ENCODE measurements around the gene IGLL5.
"Not testable (repeated sequence)": the region's sequence is repeated elsewhere in the genome, so short reads cannot be mapped to it uniquely, and the experiment has no call there.

Gene IGLL5

DNA sequence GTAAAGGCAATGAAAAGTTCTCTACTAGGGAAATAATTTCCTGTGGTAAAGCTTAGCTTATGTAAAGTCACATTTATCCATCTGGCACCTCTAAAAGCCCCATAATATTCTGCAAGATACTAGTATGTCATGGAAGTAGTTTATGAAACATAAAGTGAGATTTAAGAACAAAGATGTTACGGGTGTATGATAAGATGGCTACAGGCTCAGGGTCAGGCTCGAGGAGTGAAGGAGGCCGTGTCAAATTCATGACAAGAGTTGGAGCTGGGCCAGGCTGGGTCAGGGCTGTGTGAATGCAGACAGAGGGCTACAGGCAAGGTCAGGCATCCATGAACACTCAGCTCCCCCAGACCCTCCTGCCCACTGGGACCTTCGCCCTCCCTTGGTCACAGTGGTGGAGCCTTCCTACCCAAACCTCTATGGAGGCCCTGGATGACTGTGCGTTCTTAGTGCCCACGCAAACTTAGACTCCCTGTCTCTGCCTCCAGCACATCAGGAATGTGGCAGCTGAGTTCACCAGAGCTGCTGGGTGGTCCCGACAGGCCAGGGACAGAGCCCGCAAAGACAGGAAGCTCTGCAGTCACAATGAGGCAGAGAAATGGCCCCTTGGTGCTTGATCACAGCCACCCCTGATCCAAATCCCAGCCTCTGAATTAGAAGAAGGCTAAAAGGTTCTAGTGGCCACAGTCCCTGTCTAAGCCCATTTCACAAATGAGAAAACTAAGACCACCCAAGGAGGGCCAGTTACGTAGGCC is 14.8 kb downstream of the IGLL5 start:
- no peak for FAIRE-seq

DNA sequence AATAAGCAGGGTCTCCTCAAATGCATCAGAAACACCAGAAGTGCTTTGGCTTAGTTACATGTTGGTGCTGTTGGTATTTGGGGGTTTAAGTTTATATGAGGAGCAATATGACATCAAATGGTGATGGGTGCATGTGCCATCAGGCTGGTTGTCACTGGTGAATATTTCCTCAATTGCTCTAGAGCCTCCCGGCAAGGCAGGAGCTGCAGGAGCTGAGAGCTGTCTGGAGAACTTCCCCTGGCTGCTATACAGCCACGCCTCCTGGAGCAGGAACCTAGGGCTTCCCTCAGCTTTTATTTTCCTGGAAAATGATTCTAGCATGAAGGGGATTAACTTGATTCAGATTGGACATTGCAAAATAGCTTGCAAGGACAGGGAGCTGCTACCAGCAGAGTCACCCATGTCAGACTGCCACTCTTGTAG is 15.8 kb downstream of the IGLL5 start:
- no peak for FAIRE-seq

DNA sequence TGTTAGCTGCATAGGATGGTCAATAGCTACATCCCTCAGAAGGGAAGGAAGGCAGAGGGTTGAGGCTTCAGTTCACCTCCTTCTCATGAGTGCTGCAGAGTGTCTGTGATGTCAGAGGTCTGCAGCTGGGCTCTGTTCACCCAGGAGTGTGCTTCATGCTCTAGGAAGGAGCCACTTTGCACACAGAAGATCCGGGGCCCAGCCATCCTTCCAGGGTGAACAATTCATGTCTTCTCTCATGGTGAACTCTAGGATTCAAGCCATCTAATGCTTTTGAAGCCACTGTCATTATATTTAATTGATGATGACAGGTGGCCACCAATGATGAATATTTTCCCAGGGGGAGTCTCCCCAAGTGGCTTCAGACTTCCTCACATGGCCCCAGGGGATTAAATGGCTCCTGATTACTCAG is 16.2 kb downstream of the IGLL5 start:
- FAIRE-seq: not testable (repeated sequence)

DNA sequence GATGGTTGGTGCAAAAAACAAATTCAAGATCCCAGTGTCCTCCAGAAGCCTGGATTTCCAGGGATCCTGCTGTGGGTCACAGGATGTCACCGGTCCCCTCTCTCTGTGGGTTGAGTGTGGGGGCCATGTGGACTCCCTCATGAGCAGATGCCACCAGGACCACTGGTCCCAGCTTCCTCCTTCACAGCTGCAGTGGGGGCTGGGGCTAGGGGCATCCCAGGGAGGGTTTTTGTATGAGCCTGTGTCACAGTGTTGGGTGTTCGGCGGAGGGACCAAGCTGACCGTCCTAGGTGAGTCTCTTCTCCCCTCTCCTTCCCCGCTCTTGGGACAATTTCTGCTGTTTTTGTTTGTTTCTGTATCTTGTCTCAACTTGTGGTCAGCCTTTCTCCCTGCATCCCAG is 17.1 kb downstream of the IGLL5 start:
- not testable (repeated sequence) for FAIRE-seq

DNA sequence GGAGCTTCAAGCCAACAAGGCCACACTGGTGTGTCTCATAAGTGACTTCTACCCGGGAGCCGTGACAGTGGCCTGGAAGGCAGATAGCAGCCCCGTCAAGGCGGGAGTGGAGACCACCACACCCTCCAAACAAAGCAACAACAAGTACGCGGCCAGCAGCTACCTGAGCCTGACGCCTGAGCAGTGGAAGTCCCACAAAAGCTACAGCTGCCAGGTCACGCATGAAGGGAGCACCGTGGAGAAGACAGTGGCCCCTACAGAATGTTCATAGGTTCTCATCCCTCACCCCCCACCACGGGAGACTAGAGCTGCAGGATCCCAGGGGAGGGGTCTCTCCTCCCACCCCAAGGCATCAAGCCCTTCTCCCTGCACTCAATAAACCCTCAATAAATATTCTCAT is 18.8 kb downstream of the IGLL5 start:
- not testable (repeated sequence) for FAIRE-seq

- no peak for FAIRE-seq
Observed at GRCh38 chr22:22906907-22907550, 19.4 kb downstream of the IGLL5 start.

GRCh38 chr22:22907551-22908494 is 20.2 kb downstream of the IGLL5 start:
- no peak for FAIRE-seq

DNA sequence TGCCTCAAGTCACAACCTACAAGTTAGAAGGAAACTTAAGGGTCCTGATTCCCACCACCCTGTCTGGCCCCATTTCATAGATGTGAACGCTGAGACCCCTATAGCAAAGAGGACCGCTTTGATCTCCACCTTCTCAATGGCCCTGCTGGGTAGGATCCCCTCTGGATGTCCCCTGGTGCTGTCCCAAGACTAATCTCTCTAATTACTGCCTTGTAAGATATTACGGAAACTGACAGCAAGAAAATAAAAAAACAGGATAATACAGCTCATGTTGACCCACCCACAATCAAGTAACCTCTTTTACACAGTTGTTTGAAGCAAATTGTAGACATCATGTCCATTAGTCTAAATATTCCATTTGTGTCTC is 20.9 kb downstream of the IGLL5 start:
- FAIRE-seq: no peak

DNA sequence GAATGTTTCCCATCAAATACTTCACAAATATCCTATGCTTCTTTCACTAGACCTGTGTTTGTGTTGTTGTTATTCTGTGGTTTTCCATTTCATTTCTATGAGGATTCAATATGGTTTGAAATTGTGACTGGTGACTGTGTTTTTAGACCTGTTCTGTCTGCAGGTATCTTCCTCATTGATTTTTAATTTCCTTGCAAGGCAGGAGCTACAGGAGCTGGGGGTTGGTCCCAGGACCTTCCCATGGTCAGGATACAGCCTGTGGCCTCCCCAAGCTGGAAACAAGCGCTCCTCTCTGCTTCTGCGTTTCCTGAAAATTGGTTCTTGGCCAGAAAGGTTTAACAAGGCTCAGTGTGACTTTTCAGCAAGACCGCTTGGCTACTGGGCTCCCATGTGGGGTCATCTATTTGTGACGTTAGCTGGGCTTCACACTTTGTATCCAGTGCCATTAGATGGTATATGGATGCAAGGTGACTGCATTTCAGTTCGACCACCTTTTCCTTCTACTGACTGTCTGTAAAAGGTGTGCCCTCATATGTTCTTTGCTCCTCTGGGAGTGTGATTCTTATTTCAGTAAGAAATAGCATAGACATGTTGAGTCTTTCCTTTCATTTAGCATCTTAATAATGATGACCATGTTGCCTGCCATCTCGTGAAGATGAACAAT is 21.5 kb downstream of the IGLL5 start:
- no peak for FAIRE-seq

DNA sequence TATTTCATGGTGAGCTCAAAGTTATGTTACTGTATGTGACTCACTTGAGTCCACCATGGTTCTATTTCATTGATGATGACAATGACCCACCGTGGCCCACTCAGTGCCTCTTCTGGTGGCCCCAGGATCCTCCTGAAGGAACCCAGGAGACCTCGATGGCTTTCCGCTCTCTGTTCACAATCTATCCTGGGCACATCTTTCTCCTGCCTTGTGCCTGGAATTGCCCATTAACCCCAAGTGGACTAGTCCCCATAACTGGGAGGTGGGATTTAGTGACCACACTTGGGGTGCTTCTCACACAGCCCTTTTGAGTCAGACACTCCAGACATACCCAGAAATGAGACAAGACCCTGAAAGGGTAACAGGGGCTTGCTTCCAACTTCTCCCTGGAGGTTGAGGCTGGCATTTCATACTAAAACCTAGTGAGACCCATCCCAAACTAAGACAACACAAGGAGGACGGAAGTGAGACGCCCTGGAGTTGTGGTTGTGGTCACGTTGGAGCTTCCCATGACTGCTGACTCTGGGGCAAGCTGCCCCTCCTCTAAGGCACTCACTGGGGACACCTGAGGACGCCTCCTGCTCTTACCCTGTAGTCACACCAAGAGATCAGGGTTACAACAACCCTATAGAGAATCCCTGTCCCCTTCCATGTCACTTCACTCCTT is 22.1 kb downstream of the IGLL5 start:
- FAIRE-seq: no peak

DNA sequence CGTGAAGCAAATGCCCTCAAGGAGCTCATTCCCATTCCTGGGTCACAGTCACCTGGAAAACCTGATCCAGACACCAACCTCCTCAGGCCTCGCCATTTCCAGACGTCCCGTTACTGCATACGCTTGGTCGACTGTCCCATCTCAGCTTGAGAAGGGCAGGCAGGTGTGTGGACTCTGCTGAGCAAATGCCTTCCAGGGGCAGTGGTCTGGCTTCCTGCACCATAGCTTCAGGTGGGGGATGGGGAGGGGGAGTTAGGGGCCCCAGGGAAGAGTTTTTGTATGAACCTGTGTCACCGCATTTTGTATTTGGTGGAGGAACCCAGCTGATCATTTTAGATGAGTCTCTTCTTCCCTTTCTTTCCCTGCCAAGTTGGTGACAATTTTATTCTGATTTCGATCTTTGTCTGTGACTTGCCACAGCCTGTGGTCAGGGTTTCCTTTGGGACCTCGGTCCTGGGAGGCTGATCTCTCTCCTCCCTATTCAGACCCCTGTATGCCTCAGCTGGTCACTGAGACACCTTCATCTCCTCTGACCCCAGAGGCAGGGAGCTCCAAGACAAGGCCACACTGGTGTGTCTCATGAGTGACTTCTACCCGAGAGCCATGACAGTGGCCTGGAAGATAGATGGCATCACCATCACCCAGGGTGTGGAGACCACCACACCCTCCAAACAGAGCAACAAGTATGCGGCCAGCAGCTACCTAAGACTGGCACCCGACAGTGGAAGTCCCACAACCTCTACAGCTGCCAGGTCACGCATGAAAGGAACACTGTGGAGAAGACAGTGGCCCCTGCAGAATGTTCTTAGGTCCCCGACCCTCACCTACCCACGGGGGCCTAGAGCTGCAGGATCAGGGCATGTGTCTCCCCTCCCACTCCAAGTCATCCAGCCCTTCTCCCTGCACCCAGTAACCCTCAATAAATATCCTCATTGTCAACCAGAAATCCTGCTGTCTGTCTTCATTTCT is 22.9 kb downstream of the IGLL5 start:
- FAIRE-seq: no peak

DNA sequence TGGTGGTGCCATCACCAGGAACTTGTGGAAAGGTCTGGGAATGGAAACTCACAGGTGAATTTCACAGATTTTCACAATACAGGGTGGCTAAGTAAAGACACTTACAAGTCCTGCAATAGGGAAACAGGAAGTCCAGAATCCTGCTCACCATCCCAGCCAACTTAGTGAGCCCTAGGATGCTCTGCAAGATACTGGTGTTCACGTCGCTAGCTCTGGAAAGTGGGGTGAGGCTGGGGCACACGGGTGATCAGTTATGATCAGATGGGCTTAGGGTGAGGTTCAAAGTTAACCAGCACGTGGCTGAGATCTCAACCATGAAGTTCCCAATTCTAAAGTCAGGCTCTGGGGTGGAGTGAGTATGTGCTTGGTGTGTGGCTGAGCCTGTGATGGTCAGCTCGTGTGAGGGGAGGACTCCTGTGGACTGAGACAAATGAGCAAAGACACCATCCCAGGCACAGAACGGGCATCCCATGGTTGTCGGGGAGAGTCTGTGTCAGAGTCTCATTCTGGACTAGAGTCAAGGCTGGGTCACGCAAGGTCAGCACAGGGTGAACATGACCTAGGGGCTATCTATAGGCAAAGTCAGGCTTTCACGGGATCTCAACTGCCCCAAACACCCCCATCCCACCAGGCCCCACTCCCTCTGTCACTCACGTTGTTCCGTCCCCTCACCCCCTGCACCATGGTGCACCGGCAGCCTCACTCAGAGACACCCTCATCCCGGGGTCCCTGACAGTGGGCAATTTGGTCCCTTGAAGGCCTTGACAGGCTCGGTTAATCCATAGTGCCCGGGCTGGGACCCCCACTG is 23.9 kb downstream of the IGLL5 start:
- no peak for FAIRE-seq

DNA sequence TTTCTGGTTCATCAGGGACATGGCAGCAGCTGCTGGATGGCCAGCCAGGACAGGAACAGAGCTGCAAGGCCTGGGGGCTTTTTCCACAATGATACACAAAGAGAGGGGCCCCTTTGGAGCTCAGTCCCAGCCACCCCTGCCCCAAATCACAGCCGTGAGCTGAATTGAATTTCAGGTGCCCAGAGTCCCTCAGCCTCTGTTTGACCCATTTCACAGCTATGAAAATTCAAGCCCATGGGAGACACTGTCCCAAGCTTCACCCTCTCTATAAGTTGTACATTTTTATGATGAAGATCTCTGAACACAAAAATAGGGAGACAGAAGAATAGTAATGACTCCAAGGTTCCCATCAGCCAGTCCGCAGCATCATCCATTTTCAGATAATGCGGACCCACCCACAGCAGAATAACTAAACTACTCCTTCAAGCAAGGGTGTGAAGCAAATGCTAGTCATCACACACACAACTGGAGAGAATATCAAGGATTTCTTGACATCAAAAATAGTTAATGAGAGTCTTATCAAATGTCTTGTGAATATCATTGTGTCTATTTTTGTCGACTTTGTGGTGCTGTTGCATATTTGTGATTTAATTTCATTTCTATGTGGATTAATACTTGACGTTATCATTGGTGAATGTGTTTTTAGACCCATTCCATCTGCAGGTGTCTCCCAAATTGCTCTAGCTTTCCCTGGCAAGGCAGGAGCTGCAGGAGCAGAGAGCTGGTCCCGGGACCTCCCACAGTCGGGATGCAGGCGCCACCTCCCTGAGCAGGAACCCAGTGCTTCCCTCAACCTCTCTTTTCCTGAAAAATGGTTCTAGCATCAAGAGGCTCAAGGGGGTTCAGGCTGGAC is 24.7 kb downstream of the IGLL5 start:
- FAIRE-seq: no peak

DNA sequence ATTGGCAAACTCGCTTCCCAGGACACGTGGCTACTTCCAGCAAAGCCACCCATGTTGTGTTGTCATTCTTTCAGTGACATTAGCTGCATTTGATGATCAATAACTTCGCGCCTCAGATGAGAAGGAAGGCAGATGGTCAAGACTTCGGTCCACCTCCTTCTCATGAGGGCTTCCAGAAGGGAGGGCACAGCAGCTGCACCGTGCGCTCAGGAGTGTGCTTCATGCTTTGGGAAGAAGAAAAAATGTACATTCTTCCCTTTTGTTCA is 25.3 kb downstream of the IGLL5 start:
- no peak for FAIRE-seq

- FAIRE-seq: no peak
Observed at GRCh38 chr22:22913989-22914388, 26.4 kb downstream of the IGLL5 start.

GRCh38 chr22:22914726-22915669 is 27.4 kb downstream of the IGLL5 start:
- FAIRE-seq: no peak

DNA sequence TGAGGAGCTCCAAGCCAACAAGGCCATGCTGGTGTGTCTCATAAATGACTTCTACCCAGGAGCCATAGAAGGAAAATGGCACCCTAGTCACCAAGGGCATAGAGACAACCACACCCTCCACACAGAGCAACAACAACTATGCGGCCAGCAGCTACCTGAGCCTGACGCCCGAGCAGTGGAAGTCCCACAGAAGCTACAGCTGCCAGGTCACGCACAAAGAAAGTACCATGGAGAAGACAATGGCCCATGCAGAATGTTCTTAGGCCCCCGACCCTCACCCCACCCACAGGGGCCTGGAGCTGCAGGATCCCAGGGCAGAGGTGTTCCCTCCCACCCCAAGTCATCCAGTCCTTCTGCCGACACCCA is 28.0 kb downstream of the IGLL5 start:
- FAIRE-seq: no peak

- no peak for FAIRE-seq
Observed at GRCh38 chr22:22916215-22916951, 28.8 kb downstream of the IGLL5 start.

All from TTC549 (cell line).